HUES6 (cell line): ENCODE measurements around the gene TTC9B.
"Not testable (repeated sequence)": the region's sequence is repeated elsewhere in the genome, so short reads cannot be mapped to it uniquely, and the experiment has no call there.

Experiments
- H3K27ac ChIP-seq: 2 replicates; pipeline ENCODE4 v1.7.0; 2013; ENCODE audit warnings: low read depth, mild to moderate bottlenecking, low read length, inconsistent platforms
- H3K27me3 ChIP-seq: 2 replicates; pipeline ENCODE4 v1.6.1; 2013; ENCODE audit warnings: low read length; ENCODE audit not compliant: control insufficient read depth, insufficient read depth
- H3K36me3 ChIP-seq: 2 replicates; pipeline ENCODE4 v1.6.1; 2013; ENCODE audit warnings: low read length; ENCODE audit not compliant: control insufficient read depth, insufficient read depth
- H3K4me1 ChIP-seq: 2 replicates; pipeline ENCODE4 v1.6.1; 2013; ENCODE audit warnings: low read length; ENCODE audit not compliant: control insufficient read depth, insufficient read depth
- H3K4me3 ChIP-seq: 2 replicates; pipeline ENCODE4 v1.5.1; 2013; ENCODE audit warnings: low read depth, low read length
- H3K9ac ChIP-seq: one replicate; pipeline ENCODE4 v1.6.1; 2013; ENCODE audit warnings: mild to moderate bottlenecking, low read length
- H3K9me3 ChIP-seq: 2 replicates; pipeline ENCODE4 v1.6.1; 2013; ENCODE audit warnings: low read depth, low read length; ENCODE audit not compliant: control insufficient read depth, insufficient read depth

Gene TTC9B

DNA sequence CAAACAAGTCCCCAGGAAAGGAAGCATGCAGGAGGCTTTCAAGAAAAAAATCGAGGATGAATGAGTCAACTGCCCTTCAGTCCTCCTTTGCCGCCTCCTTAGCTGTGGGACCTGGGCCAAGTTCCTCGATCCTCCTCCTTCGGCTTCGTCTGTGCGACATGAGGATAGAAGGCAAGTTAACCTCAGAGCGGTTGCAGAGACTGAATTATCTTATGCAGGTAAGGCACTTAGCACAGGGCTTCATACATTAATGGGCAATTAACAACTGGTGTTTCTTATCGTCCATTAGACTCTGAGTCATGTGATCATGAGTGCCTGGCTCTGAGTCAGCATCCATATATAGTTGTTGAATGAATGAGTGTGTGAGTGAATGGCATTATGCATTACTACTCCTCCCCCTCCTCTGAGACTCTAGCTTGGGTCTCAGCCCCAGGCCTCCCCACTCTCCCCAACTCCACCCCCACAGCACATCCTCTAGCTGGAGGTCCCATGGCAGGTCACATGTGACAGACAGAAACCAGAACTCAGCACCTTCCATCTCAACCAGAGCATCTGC, 1.6 kb upstream of the TTC9B start:
- H3K27ac ChIP-seq = no peak overlapping the region
- H3K27me3 ChIP-seq = peaks cover 63% of the 10 kb centered on the region
- H3K9ac ChIP-seq = no peak overlapping the region
- peaks cover 8% of the 10 kb centered on the region; the same call in 1 of the 2 replicates for H3K4me1 ChIP-seq
- no peaks in the 10 kb centered on the region for H3K9me3 ChIP-seq
- no peak overlapping the region for H3K4me3 ChIP-seq
- no peaks in the 10 kb centered on the region for H3K36me3 ChIP-seq

DNA sequence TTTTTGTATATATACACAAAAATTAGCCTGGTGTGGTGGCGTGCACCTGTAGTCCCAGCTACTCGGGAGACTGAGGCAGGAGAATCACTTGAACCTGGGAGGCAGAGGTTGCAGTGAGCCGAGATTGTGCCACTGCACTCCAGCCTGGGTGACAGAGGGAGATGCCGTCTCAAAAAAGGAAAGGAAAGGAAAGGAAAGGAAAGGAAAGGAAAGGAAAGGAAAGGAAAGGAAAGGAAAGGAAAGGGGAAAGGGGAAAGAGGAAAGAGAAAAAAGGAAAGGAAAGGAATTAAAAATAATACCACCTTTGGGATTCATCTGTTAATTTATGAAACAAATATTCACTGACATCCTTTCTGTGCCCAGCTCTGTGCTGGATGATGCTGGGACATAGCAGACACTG, 845 bp upstream of the TTC9B start:
- H3K27ac ChIP-seq = not testable (repeated sequence)

DNA sequence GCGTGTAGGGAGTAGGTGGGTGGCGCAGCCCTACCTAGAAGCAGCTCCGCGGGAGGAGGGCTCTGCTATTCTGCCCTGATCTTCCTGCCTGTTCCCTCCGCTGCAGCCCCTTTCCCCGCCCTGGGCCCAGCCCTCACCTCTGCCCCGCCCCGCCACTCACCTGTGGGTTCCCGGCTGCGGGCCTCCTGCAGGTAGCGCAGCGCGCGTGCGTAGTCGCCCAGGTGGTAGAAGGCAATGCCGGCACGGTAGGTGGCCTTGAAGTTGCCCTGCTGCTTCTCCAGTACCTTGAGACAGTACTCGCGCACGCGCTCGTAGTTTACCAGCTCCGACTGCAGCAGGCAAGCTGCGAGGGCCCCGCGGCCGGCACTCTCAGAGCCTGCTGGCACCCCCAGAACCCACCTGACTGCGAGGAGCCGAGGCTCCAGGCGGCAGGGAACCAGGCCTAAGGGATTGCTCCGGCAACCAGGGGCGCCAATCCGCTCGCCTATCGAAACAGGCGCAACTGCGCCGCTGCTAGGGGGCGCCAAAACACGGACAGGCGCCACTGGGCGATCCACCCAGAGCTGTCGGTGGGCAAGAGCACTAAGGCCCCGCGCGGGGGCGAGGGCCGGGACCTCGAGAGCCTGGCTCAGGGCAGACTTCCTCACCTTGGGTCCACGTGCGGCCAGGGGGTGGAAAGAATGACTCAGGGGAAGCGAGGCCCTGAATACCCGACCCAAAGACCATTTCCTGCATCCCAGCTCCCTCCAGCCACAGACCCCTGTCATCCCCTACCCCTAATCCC, 965 bp downstream of the TTC9B start:
- Histone ChIP-seq H3K4me3 (peak overlapping the region; percentile 49), H3K36me3 (peaks cover 3% of the 10 kb centered on the region), H3K9me3 (no peaks in the 10 kb centered on the region), H3K4me1 (peaks cover 5% of the 10 kb centered on the region; the same call in 1 of the 2 replicates), H3K9ac (no peak overlapping the region), H3K27ac (no peak overlapping the region), H3K27me3 (peaks cover 48% of the 10 kb centered on the region)

More for the DNA sequence above, 845 bp upstream of the TTC9B start:
- not testable (repeated sequence) for H3K9me3 ChIP-seq, H3K36me3 ChIP-seq, H3K4me1 ChIP-seq, H3K4me3 ChIP-seq, H3K9ac ChIP-seq
- peaks cover 62% of the 10 kb centered on the region for H3K27me3 ChIP-seq

DNA sequence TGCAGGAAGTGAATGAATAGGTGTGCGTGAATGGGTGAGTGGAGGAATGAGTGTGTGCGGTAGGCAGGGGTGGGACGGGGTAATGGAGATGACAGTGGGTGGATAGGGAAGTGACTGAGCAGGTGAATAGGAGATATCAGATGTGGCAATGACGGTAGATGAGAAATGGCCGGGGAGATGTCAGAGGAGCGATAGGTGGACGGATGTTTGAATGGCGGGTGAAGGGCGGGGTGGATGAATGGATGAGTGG, 1.5 kb downstream of the TTC9B start:
- Histone ChIP-seq H3K4me1 (peaks cover 5% of the 10 kb centered on the region; the same call in 1 of the 2 replicates), H3K36me3 (peaks cover 6% of the 10 kb centered on the region), H3K9ac (no peak overlapping the region), H3K4me3 (peak overlapping the region; percentile 49), H3K9me3 (no peaks in the 10 kb centered on the region), H3K27ac (no peak overlapping the region), H3K27me3 (peaks cover 48% of the 10 kb centered on the region)

DNA sequence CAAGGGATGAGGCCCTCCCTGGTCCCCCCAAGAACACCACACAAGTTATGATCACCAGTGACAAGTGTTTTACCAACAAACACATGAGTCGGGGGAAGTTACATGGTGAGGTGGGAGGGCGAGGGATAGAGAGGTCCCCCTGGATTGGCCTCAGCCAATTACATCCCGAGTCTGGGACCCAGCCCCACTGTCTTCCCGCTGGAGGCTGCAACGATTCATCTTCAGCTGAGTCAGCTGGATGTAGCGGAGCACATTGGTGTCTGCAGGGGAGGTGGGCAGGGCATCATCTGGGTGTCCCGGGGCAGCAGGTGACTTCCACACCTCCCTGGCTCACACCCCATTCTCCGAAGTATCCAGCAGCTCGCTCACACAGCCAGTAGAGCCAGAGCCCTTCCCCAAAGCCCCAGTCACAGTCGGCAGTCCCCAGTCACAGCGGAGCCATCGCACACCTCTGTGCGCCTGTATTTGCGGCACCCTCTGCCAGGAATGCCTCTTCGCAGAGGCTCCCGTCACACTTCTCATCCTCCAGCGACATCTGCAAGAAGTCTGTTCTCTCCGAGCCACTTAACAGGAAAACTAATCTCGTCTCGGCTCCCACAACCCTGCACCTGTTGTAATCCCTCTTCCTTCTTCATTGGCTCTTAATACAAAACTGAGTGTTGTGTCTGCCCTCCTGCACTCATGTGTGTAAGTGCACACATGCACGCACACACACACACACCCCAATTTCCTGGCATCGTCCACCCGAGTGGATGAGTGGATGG, 2.0 kb downstream of the TTC9B start:
- Histone ChIP-seq H3K36me3 (peaks cover 6% of the 10 kb centered on the region), H3K4me3 (peak overlapping the region; percentile 49), H3K4me1 (peaks cover 5% of the 10 kb centered on the region; the same call in 1 of the 2 replicates), H3K9ac (no peak overlapping the region), H3K9me3 (no peaks in the 10 kb centered on the region), H3K27me3 (peaks cover 48% of the 10 kb centered on the region), H3K27ac (no peak overlapping the region)

DNA sequence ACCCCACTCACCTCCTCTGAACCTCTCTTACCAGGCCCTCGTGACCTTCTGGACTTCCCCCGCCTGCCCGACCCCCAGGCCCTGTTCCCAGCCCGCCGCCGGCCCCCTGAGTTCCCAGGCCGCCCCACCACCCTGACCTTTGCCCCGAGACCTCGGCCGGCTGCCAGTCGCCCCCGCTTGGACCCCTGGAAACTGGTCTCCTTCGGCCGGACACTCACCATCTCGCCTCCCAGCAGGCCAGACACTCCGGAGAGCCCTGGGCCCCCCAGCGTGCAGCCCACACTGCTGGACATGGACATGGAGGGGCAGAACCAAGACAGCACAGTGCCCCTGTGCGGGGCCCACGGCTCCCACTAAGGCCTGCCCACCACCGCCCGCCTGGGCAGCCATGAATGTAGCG, 3.2 kb downstream of the TTC9B start:
- H3K4me3 ChIP-seq = no peak overlapping the region
- no peak overlapping the region for H3K9ac ChIP-seq
- H3K9me3 ChIP-seq = no peaks in the 10 kb centered on the region
- peaks cover 11% of the 10 kb centered on the region; the same call in 1 of the 2 replicates for H3K4me1 ChIP-seq
- peaks cover 6% of the 10 kb centered on the region for H3K36me3 ChIP-seq
- H3K27ac ChIP-seq = no peak overlapping the region
- peaks cover 39% of the 10 kb centered on the region for H3K27me3 ChIP-seq

DNA sequence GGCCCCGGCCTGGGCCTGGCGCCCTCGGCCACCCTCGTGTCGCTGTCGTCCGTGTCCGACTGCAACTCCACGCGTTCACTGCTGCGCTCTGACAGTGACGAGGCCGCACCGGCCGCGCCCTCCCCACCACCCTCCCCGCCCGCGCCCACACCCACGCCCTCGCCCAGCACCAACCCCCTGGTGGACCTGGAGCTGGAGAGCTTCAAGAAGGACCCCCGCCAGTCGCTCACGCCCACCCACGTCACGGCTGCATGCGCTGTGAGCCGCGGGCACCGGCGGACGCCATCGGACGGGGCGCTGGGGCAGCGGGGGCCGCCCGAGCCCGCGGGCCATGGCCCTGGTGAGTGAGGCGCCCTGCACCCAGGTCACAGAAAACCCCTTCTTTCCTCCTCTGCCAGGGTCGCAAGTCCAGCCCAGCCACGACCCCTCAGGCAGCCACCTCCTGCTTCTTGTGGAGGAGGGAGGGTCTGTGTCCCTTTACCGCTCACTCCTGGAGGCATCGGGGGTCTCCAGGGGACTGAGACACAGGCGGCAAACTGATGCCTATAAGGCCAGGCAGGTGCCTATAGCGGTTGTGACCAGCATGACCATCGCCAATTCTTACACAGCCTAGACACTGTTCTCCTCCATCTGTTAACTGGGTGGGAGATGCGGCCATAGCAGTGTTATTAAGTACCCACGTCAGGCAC, 4.2 kb downstream of the TTC9B start:
- Histone ChIP-seq H3K36me3 (peaks cover 7% of the 10 kb centered on the region), H3K9me3 (no peaks in the 10 kb centered on the region), H3K27ac (no peak overlapping the region), H3K4me3 (no peak overlapping the region), H3K27me3 (peaks cover 30% of the 10 kb centered on the region), H3K4me1 (peaks cover 11% of the 10 kb centered on the region; the same call in 1 of the 2 replicates), H3K9ac (no peak overlapping the region)

DNA sequence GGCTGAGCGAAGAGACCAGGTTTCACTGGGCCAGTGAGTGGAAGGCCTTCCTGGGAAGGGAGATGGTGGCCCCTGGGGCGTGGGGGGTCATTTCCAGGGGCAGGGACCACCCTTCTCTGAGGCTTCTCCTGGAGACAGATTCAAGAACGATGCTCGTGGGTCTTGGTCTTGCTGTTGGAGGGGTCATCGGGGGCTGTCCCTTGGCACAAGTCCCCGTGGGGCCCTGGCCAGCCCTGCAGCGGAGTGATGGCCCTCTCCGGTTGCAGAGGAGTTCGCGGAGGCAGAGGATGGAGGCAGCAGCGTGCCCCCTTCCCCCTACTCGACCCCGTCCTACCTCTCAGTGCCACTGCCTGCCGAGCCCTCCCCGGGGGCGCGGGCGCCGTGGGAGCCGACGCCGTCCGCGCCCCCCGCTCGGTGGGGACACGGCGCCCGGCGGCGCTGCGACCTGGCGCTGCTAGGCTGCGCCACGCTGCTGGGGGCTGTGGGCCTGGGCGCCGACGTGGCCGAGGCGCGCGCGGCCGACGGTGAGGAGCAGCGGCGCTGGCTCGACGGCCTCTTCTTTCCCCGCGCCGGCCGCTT, 4.8 kb downstream of the TTC9B start:
- Histone ChIP-seq H3K36me3 (peaks cover 11% of the 10 kb centered on the region), H3K27me3 (peaks cover 24% of the 10 kb centered on the region), H3K4me1 (peaks cover 11% of the 10 kb centered on the region; the same call in 1 of the 2 replicates), H3K4me3 (no peak overlapping the region), H3K27ac (no peak overlapping the region), H3K9ac (no peak overlapping the region), H3K9me3 (no peaks in the 10 kb centered on the region)

DNA sequence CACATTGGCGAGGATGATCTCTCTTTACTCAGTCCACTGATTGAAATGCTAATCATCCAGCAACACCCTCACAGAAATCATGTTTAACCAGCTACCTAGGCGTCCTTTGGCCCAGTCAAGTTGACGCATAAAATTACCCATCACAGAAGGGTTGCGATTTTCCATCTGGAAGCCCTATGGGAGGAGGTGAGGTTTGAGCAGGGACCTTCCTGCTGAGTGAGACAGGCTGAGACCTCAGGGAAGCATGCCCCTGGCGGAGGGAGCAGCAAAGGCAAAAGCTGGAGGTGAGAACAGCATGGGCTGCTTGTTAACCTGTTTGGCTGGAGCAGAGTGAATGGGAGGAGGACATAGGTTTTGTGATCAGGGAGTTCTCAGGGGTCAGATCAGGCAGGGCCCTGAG, 7.3 kb downstream of the TTC9B start:
- Histone ChIP-seq H3K9ac (no peak overlapping the region), H3K4me1 (0 out of 2 replicates have a peak, but pooled peaks cover 6% of the 10 kb centered on the region), H3K36me3 (peaks cover 13% of the 10 kb centered on the region), H3K4me3 (no peak overlapping the region), H3K27ac (no peak overlapping the region), H3K9me3 (no peaks in the 10 kb centered on the region), H3K27me3 (peaks cover 1% of the 10 kb centered on the region)

DNA sequence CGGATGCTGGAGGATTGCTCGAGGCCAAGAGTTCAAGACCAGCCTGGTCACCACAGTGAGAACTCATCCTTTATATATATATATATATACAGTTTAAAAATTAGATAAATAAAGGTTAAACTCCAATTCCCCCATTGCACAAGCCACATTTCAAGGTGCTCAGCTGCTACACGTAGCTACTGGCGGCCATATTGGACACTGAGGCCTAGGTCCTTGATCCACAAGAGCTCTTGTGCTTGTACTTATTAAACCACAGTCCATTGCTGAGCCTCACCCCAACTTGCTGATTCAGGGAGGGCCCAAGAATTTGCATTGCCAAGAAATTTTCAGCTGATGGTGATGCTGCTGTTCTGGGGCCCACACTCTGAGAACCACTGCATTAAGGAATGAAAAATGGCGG, 9.6 kb downstream of the TTC9B start:
- no peaks in the 10 kb centered on the region for H3K9me3 ChIP-seq
- no peak overlapping the region for H3K27ac ChIP-seq
- peaks cover 19% of the 10 kb centered on the region for H3K36me3 ChIP-seq
- H3K27me3 ChIP-seq = no peaks in the 10 kb centered on the region
- H3K9ac ChIP-seq = no peak overlapping the region
- 0 out of 2 replicates have a peak, but pooled peaks cover 6% of the 10 kb centered on the region for H3K4me1 ChIP-seq
- no peak overlapping the region for H3K4me3 ChIP-seq
